ENCODE data around the gene ANKS1B. TPM values are rescaled to one million over a fixed set of nuclear protein-coding genes. Genes with fewer than 3 reads are reported as not detected.

Gene ANKS1B
- total RNA-seq, 3 donors from 2014 or later (not counting 1 experiment from before 2014, with no cell fraction given) = not detected

DNA sequence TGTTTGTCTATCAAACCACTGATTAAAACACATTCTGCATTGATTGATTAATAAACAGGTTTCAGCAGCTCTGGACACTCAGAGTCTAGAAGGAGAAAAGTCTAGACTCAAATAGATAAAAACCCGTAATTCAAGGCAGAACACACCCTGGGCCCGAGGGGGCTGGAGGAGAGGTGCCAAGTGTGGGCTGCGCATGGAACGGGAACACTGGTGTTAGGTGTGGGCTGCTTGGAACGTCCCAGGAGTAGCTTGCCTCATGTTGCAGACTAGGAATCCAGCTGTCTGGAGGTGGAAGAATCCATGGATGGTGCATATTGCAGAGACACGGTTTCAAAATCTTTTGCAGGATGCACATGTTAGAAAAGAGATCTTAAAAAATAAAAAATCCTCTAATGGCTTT lies 1116.7 kb downstream of the ANKS1B start:
- Mint-ChIP-seq H3K9me3 (peaks cover 0 to 3% of the 10 kb centered on the region in 2 donors), H3K4me1 (peaks cover 0 to 8% of the 10 kb centered on the region in 2 donors), H3K27ac (no peak overlapping the region), H3K36me3 (no peaks in the 10 kb centered on the region), H3K4me3 (no peak overlapping the region), H3K27me3 (ENCODE audit: low read depth in 2 of 2) (peaks cover 5 to 7% of the 10 kb centered on the region in 2 donors)
- TF ChIP-seq, protein P1, sequence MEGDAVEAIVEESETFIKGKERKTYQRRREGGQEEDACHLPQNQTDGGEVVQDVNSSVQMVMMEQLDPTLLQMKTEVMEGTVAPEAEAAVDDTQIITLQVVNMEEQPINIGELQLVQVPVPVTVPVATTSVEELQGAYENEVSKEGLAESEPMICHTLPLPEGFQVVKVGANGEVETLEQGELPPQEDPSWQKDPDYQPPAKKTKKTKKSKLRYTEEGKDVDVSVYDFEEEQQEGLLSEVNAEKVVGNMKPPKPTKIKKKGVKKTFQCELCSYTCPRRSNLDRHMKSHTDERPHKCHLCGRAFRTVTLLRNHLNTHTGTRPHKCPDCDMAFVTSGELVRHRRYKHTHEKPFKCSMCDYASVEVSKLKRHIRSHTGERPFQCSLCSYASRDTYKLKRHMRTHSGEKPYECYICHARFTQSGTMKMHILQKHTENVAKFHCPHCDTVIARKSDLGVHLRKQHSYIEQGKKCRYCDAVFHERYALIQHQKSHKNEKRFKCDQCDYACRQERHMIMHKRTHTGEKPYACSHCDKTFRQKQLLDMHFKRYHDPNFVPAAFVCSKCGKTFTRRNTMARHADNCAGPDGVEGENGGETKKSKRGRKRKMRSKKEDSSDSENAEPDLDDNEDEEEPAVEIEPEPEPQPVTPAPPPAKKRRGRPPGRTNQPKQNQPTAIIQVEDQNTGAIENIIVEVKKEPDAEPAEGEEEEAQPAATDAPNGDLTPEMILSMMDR (IDR thresholded peaks at IDR 0.05) = no peak
- ATAC-seq (no peak), DNase-seq (no peak)
- Histone ChIP-seq H3K27ac (ENCODE audit: low read length) (no peak overlapping the region), H3K4me1 (ENCODE audit: control insufficient read depth, insufficient read depth, low read length) (no peaks in the 10 kb centered on the region), H3K36me3 (ENCODE audit: control insufficient read depth, insufficient read depth, low read length) (no peaks in the 10 kb centered on the region), H3K4me3 (ENCODE audit: low read length) (no peak overlapping the region), H3K9me3 (ENCODE audit: control insufficient read depth, insufficient read depth, low read length) (no peaks in the 10 kb centered on the region), H3K27me3 (ENCODE audit: control insufficient read depth, insufficient read depth, low read length) (no peaks in the 10 kb centered on the region)
- intact Hi-C loops (cut with micrococcal nuclease) = no loop called here
- WGBS (ENCODE audit: insufficient coverage) = 84% methylated on average over 6 of the region's 6 CpGs

DNA sequence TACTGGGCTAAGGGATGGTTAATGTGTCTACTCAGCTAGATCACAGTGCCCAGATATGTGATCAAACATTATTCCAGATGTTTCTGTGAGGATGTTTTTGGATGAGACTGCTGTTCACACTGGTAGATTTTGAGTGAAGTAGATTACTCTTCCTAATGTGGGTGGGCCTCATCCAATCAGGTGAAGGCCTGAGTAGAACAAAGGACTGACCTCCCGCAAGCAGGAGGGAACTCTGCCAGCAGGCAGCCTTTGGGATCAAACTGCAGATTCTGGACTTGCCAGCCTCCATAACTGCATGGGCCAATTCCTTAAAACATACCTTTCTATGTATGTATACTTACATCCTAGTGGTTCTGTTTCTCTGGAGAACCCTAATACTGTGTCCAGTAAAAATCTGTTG lies 1120.4 kb downstream of the ANKS1B start:
- Histone ChIP-seq H3K36me3 (ENCODE audit: control insufficient read depth, insufficient read depth, low read length) (no peaks in the 10 kb centered on the region), H3K4me3 (ENCODE audit: low read length) (no peak overlapping the region), H3K4me1 (ENCODE audit: control insufficient read depth, insufficient read depth, low read length) (no peaks in the 10 kb centered on the region), H3K9me3 (ENCODE audit: control insufficient read depth, insufficient read depth, low read length) (no peaks in the 10 kb centered on the region), H3K27ac (ENCODE audit: low read length) (no peak overlapping the region), H3K27me3 (ENCODE audit: control insufficient read depth, insufficient read depth, low read length) (no peaks in the 10 kb centered on the region)
- TF ChIP-seq, protein P1 (IDR thresholded peaks at IDR 0.05) = no peak
- no peaks in the 10 kb centered on the region for H3K36me3 Mint-ChIP-seq
- H3K27ac Mint-ChIP-seq = no peak overlapping the region
- H3K9me3 Mint-ChIP-seq = peaks cover 0 to 3% of the 10 kb centered on the region in 2 donors
- DNase-seq (no peak), ATAC-seq (no peak)
- peaks cover 2 to 5% of the 10 kb centered on the region in 2 donors for H3K27me3 Mint-ChIP-seq (ENCODE audit: low read depth in 2 of 2)
- no peak overlapping the region for H3K4me3 Mint-ChIP-seq
- WGBS (ENCODE audit: insufficient coverage) = 100% methylated on average over 1 of the region's 1 CpG
- no peaks in the 10 kb centered on the region for H3K4me1 Mint-ChIP-seq
- intact Hi-C loops (cut with micrococcal nuclease) = no loop called here

DNA sequence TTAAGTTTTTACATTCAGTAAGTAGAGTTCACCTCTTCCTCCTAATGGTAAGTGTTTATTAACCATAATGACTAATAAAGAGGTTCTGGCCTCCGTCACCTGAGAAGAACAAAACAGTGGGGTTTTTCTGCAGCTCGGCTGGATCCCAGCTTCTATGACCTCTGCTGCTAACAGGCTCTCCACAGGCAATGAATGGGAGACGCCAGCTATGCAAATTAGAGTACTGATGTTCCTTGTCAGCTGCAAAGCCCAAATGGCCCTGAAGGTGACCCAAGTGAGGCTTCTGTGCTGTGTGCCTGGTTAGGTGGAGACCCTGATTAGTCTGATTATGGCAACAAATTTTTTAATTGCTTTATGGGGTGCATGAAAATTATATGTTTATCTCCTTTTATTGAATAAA lies 1121.6 kb downstream of the ANKS1B start:
- H3K27ac ChIP-seq (ENCODE audit: low read length) = no peak overlapping the region
- Mint-ChIP-seq H3K4me3 (no peak overlapping the region), H3K9me3 (peaks cover 0 to 3% of the 10 kb centered on the region in 2 donors), H3K4me1 (no peaks in the 10 kb centered on the region), H3K27me3 (ENCODE audit: low read depth in 2 of 2) (peaks cover 5 to 7% of the 10 kb centered on the region in 2 donors), H3K36me3 (no peaks in the 10 kb centered on the region), H3K27ac (no peak overlapping the region)
- DNase-seq = no peak
- no peaks in the 10 kb centered on the region for H3K36me3 ChIP-seq (ENCODE audit: control insufficient read depth, insufficient read depth, low read length)
- no peak for ATAC-seq
- H3K4me3 ChIP-seq (ENCODE audit: low read length) = no peak overlapping the region
- no peaks in the 10 kb centered on the region for H3K27me3 ChIP-seq (ENCODE audit: control insufficient read depth, insufficient read depth, low read length)
- 61% methylated on average over 3 of the region's 3 CpGs for WGBS (ENCODE audit: insufficient coverage)
- TF ChIP-seq, protein P1 (IDR thresholded peaks at IDR 0.05) = no peak
- no peaks in the 10 kb centered on the region for H3K9me3 ChIP-seq (ENCODE audit: control insufficient read depth, insufficient read depth, low read length)
- H3K4me1 ChIP-seq (ENCODE audit: control insufficient read depth, insufficient read depth, low read length) = no peaks in the 10 kb centered on the region
- intact Hi-C loops (cut with micrococcal nuclease) = no loop called here

DNA sequence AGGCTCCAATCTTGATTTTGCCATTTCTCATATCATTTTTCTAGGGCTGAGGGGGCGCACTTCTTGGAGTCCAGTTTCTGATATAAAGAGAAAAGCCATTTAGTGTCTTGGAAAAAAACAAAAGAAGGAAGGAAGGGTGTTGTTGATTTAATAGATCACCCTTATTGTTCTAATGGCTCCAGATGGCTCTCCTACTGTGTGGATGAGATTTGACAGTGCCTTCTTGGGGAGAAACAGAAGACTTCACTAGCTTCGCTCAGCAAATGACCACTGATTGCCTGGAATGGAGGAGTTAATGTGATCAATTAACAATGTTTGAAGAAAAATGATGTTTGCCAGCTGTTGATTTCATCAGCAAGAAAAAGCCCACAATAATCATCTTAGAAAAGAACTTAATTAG lies 1123.5 kb downstream of the ANKS1B start:
- H3K27ac ChIP-seq (ENCODE audit: low read length) = no peak overlapping the region
- Mint-ChIP-seq H3K36me3 (no peaks in the 10 kb centered on the region), H3K4me3 (no peak overlapping the region), H3K27ac (no peak overlapping the region), H3K9me3 (peaks cover 0 to 3% of the 10 kb centered on the region in 2 donors), H3K27me3 (ENCODE audit: low read depth in 2 of 2) (peaks cover 5 to 7% of the 10 kb centered on the region in 2 donors), H3K4me1 (no peaks in the 10 kb centered on the region)
- WGBS (ENCODE audit: insufficient coverage) = 78% methylated on average over 2 of the region's 2 CpGs
- DNase-seq (no peak), ATAC-seq (no peak)
- H3K4me1 ChIP-seq (ENCODE audit: control insufficient read depth, insufficient read depth, low read length) = no peaks in the 10 kb centered on the region
- TF ChIP-seq, protein P1 (IDR thresholded peaks at IDR 0.05) = no peak
- no peaks in the 10 kb centered on the region for H3K27me3 ChIP-seq (ENCODE audit: control insufficient read depth, insufficient read depth, low read length)
- no peak overlapping the region for H3K4me3 ChIP-seq (ENCODE audit: low read length)
- H3K9me3 ChIP-seq (ENCODE audit: control insufficient read depth, insufficient read depth, low read length) = no peaks in the 10 kb centered on the region
- no peaks in the 10 kb centered on the region for H3K36me3 ChIP-seq (ENCODE audit: control insufficient read depth, insufficient read depth, low read length)
- intact Hi-C loops (cut with micrococcal nuclease) = no loop called here

Measured in natural killer cell (primary cell).